Lower leg skin (tissue), 4 donors: ENCODE results near the gene ARPP21. TPM values are rescaled to one million over a fixed set of nuclear protein-coding genes. Genes with fewer than 3 reads are reported as not detected.
"Not testable (repeated sequence)": the region's sequence is repeated elsewhere in the genome, so short reads cannot be mapped to it uniquely, and the experiment has no call there.

Source experiments
- DNase-seq, 2 donors: peaks; one replicate each; pipeline ENCODE4 v3.0.0-alpha.2; 2019; ENCODE audit warnings: low spot score in 2 of 2
- H3K4me3 ChIP-seq: fragments of 200-600 bp; sonication (generic); 2 replicates; pipeline ENCODE4 v1.5.1; 2017; ENCODE audit warnings: mild to moderate bottlenecking, low read depth; ENCODE audit not compliant: poor library complexity, severe bottlenecking
- POLR2A ChIP-seq, 2 donors: fragments of 450-650 bp; IDR thresholded peaks; one replicate each; pipeline ENCODE4 v1.6.1; 2016 to 2017; ENCODE audit warnings: antibody characterized with exemption in 2 of 2, mild to moderate bottlenecking in 1 of 2, moderate library complexity in 1 of 2
- WGBS, 2 donors: methylation state at CpG; one replicate each; pipeline ENCODE4 v1.1.5; 2018; 5-methylcytosine and 5-hydroxymethylcytosine counted together
- intact Hi-C: fragments of 100-400 bp; cut with DNase I; formaldehyde crosslinking; loops from one replicate; pipeline ENCODE4 v1.15.0; 2023; ENCODE audit warnings: low total_unique reads
- total RNA-seq, 4 donors: library from RNA; depleted of rRNA; stranded (reverse); fragments of >200 nt; gene quantifications; one replicate each; pipeline ENCODE4 v1.1.0, GENCODE V29; 2016
- TF ChIP-seq, protein P1 (sequence below), 3 donors: fragments of 450-650 bp; IDR thresholded peaks; one replicate each; pipeline ENCODE4 v1.5.1; 2016; ENCODE audit warnings: antibody characterized with exemption in 3 of 3, mild to moderate bottlenecking in 3 of 3, moderate library complexity in 2 of 3

ARPP21 gene
- total RNA-seq, 4 donors from 2014 or later: not detected

DNA sequence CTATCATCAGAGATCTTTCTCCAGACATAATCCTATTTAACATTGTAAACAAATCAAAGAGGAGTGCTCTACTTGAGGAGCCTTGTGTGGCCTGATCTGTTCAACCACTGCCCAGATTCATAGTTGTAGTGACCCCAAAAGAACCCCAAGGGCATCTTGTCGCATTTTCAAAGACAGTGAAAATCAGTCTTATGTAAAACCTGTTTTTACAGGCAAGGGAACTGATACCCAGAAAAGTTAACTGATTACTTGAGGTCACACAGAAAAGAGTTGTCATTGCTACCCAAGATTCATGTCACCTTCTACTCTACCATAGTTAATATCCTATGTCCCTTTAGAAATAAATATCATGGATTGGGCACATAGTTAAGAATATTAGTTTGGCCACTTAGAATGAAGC is 40.5 kb upstream of the ARPP21 start:
- no peak for DNase-seq
- H3K4me3 ChIP-seq: no peak overlapping the region
- WGBS, 2 donors: 46 to 82% methylated on average over 1 of the region's 1 CpG
- TF ChIP-seq, protein P1, sequence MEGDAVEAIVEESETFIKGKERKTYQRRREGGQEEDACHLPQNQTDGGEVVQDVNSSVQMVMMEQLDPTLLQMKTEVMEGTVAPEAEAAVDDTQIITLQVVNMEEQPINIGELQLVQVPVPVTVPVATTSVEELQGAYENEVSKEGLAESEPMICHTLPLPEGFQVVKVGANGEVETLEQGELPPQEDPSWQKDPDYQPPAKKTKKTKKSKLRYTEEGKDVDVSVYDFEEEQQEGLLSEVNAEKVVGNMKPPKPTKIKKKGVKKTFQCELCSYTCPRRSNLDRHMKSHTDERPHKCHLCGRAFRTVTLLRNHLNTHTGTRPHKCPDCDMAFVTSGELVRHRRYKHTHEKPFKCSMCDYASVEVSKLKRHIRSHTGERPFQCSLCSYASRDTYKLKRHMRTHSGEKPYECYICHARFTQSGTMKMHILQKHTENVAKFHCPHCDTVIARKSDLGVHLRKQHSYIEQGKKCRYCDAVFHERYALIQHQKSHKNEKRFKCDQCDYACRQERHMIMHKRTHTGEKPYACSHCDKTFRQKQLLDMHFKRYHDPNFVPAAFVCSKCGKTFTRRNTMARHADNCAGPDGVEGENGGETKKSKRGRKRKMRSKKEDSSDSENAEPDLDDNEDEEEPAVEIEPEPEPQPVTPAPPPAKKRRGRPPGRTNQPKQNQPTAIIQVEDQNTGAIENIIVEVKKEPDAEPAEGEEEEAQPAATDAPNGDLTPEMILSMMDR (IDR thresholded peaks at IDR 0.05): no peak
- TF ChIP-seq POLR2A (IDR thresholded peaks at IDR 0.05): no peak
- intact Hi-C loops: loop anchor here (5.0 kb wide), 1 partner anchor 217 kb away; no protein-coding TSS in a partner anchor

DNA sequence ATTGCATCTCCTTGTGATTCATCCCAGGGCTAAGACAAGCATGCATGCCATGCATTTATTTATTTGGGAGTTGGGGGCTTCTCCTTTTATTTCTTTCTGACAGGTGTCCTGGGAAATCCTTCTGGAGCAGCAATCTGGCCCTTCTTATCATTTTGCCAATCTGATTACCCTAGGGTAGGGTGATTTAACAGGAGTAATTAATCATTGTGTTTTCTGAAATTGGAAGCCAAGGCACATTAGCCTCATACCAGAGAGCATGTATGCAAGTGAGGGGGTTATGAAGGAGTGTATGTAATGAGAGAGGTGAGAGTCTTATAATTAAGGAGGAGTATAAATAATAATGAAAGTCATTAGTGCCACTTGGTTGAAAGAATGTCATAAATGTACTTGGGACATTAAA is 37.4 kb upstream of the ARPP21 start:
- TF ChIP-seq POLR2A (IDR thresholded peaks at IDR 0.05): no peak
- TF ChIP-seq, protein P1 (IDR thresholded peaks at IDR 0.05): no peak
- DNase-seq: no peak
- no peak overlapping the region for H3K4me3 ChIP-seq
- intact Hi-C loops: no loop called here

DNA sequence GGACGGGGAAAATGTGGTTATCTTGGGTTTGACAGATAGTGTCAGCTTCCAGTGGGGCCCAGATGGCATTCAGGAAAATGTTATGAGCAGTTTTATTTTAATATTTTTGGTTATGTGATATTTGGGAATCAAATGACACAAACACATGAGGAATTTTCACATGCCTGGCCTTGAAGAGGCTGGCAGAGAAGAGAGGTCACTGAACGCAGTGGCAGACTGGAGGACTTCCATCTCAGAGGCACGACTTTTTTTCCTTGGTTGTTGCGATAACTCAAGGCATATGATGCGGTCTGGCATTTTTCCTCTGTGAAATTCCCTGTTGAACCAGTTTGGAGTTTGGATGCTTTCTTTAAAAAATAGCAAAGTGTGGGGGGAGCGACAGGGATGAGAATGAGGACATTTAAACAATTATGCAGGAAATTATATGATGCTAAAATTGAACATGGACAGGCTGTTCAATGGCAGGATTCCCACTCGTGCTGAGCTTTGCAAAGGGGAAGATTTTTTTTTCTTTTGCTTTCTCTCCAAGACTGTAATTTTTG is 36.9 kb upstream of the ARPP21 start:
- DNase-seq: no peak
- whole genome bisulfite sequencing, 2 donors: 45 to 53% methylated on average over 7 of the region's 7 CpGs
- intact Hi-C loops: no loop called here
- H3K4me3 ChIP-seq: no peak overlapping the region
- TF ChIP-seq POLR2A (IDR thresholded peaks at IDR 0.05): no peak
- TF ChIP-seq, protein P1 (IDR thresholded peaks at IDR 0.05): no peak

DNA sequence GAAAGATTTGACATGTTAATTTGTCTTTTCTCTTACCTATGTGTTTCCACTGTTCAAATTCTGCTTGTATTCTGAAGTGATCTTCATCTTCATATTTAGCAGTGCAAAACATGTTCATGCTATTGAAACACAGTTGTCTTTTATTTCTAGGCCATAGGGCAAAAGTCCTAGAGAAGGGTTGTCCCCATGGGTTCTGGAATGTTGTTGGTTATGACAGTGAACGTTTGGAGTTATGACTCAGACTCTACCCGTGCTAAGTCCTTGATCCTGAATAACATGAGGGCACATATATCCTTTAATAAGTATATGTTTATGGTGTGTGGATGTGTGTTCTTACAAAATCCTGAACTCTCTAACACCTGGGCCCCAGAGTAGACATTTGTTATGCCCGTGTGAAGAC is 23.0 kb upstream of the ARPP21 start:
- H3K4me3 ChIP-seq: no peak overlapping the region
- DNase-seq: no peak
- WGBS, 2 donors: 49 to 52% methylated on average over 3 of the region's 3 CpGs
- TF ChIP-seq POLR2A (IDR thresholded peaks at IDR 0.05): no peak
- TF ChIP-seq, protein P1 (IDR thresholded peaks at IDR 0.05): no peak
- intact Hi-C loops: no loop called here

DNA sequence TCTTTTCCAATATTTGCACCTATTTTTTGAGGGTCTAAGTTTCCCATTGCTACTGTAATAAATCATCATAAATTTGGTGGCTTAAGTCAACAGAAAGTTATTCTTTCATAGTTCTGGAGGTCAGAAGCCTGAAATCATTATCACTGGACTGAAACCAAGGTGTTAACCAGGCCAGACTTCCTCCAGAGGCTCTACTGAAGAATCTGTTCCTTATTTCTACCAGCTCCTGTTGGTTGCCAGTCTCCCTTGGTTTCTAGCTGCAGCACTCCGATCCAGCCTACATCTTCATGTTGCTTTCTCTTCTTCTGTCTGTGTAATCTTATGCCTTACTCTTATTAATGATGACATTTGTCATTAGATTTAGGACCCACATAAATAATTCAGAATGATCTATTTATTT is 22.0 kb upstream of the ARPP21 start:
- H3K4me3 ChIP-seq: no peak overlapping the region
- intact Hi-C loops: no loop called here
- 73 to 84% methylated on average over 1 of the region's 1 CpG for WGBS, 2 donors
- DNase-seq: no peak
- TF ChIP-seq POLR2A (IDR thresholded peaks at IDR 0.05): no peak
- TF ChIP-seq, protein P1 (IDR thresholded peaks at IDR 0.05): no peak

DNA sequence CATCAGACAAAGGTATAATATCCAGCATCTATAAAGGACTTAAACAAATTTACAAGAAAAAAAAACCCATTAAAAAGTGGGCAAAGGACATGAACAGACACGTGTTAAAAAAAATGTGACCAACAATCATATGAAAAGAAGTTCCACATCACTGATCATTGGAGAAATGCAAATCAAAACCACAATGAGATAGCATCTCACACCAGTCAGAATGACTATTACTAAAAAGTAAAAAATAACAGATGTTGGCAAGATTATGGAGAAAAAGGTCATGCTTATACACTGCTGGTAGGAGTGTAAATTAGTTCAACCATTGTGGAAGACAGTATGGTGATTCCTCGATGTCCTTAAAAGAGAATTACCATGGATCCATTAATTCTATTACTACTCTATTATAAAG is 19.1 kb upstream of the ARPP21 start:
- 75 to 76% methylated on average over 2 of the region's 2 CpGs for WGBS, 2 donors
- H3K4me3 ChIP-seq, intact Hi-C loops: not testable (repeated sequence)

More for the DNA sequence above, 19.1 kb upstream of the ARPP21 start:
- not testable (repeated sequence) for DNase-seq
